HT1080 (cell line): ENCODE data around the gene EMC9. TPM values are rescaled to one million over a fixed set of nuclear protein-coding genes. Genes with fewer than 3 reads are reported as not detected.

Source experiments
- DNase-seq: peaks from one replicate; pipeline ENCODE4 v3.0.0-alpha.2; 2015; ENCODE audit warnings: low read depth
- total RNA-seq: library from RNA; depleted of rRNA; stranded (reverse); fragments of >200 nt; shearing (Covaris generic); gene quantifications from 2 replicates; pipeline ENCODE4 v1.2.3, GENCODE V29; 2014

Gene EMC9
- total RNA-seq, 1 experiment from 2014 or later = 30.2 TPM

DNA sequence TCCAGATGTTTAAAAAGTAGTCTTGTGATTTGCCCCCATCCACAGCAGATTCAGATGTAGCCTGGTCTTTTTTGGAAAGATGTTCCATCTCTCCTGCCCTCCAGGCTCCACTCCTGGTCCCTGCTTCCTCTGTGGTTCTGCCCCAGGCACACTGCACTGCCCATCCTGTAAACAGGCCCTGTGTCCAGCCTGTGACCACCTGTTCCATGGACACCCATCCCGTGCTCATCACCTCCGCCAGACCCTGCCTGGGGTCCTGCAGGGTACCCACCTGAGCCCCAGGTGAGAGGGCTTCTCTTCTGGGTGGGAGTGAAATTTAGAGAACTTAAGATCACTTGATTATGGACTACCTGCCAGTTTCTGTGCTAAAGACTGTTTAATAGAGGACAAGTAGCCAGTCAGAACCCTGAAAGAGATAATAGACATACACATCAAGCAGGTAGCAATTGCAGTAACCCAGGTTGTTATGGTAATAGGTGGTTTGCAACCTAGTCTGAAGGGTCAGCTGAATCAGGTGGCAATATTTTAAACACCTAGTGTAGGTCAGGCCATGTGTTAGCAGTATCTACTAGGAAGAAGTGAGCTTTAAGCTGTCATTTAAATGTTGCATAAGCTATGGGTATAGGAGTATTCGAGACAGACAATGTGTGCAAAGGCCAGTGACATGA is 8.0 kb upstream of the EMC9 start:
- DNase-seq = no peak

DNA sequence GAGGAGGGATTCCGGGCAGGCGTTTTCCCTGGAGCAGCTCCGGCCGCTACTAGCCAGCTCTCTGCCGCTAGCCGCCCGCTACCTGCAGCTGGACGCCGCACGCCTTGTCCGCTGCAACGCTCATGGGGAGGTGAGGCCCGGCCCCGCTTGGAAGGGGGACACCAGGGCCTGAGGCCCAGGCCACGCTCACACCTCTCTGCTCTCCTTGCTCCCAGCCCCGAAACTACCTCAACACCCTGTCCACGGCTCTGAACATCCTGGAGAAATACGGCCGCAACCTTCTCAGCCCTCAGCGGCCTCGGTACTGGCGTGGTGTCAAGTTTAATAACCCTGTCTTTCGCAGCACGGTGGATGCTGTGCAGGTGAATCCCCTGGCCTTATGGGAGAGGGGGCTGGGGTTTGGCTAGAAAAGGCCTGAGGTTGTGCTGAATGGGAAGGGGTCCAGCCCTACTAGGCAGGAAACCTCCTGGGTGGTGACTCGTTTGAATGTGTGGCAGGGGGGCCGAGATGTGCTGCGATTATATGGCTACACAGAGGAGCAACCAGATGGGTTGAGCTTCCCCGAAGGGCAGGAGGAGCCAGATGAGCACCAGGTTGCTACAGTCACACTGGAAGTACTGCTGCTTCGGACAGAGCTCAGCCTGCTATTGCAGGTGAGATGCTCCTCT is 6.5 kb upstream of the EMC9 start:
- no peak for DNase-seq

DNA sequence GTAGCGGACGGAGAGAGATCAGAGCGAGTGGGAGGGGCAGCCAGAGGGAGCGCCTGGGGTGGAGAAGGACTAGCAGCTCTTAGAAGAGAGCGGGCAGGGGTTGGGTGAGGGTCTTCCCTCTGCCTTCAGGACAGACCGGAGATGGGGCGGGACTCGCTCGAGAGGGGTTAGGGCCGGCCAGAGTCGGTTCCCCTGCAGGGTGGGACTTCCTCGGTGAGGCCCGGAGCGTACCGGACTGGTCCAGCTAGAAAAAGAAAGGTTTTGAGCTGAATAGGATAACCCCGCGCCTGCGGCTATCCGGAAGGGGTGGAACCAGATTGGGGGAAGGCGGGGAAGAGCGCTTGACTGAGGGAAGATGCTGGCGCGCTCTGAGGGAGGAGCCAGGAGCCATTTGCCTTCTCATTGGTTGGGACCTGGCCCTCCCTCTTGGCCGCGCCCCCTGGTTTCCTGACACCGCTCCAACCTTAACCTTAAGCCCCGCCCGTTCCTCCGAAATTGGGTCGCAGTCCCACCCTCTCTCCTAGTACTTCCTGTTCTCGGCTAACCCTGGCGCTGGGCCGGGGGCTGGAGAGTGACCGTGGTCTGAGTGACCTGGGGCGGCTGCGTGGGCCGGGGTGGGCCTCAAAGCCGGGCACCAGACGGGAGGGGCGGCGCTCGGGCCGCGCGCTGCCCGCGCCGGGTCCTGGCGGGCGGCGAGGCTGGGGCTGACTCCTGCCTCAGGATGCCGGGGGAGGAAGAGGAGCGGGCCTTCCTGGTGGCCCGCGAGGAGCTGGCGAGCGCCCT is 5.8 kb upstream of the EMC9 start, which contains the start of gene RNF31:
RNF31 (plus strand) TSS at position 521 of the 783 bp plus-strand sequence; CDS start at position 722, 201 bp downstream.
- DNase-seq = peak; percentile 98

DNA sequence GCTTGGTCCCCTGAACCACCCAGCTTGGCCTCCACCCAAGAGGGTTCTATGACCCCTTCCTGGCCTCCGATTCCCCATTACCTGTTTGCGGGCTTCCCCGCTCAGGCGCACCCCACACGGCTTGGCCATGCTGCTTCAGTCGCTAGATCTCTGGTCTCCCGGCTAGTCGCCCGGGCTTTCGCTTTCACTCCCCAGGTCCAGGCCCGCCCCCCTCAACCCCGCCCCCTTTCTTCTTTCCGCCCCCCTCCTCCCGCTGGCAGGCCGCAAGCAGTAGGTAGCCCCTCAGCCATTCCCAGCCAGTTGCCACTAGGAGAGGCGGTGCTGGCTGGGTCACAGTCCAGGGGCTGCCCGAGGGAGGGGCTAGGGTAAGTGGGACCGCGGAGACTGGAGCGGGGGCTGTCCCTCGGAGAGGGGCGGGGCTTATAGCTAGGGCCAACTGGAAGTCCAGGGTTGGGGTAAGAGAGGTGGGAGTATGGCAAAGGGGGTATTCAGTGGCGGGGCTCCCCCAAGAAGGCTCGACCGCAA is 5.1 kb upstream of the EMC9 start, which contains the start of gene PSME2:
PSME2 (minus strand) TSS at position 158 of the 525 bp plus-strand sequence; CDS start at position 129, 29 bp downstream.
- DNase-seq = peak; percentile 96

DNA sequence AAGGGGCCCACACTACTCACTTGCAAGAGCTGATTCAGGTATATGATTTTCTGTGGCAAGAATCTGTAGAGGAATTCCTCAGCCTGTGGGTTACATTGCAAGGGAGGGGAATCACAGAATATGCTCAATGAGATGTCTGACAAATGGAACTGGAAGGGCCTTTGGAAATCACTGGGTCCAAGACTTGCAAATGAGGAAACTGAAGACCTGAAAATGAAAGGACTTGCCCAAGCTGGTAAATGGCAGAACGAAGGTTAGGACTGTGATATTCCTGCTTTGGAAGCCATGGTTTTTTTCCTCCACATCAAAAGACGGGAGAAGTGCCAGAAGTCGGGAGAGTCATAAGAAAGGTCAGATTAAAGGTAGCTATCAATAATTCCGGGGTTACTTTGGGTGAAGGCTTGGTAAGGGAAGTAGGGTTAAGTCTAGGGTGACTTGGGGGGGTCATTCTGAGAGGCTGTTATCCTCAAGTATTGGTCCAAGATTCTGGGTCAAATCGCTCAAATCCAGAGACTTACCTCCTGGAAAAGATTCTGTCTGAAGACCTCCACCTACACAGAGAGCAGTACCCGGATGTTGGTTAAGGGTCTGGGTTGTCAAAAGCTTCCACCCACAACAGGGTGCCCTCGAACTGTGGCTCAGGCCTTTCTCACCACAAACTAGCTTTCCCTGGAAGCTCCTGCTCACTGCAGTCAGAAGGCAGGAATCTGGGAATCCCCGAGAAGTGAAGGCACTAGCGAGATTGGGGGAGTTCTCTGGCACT is 4.5 kb upstream of the EMC9 start:
- peak; percentile 53 for DNase-seq

DNA sequence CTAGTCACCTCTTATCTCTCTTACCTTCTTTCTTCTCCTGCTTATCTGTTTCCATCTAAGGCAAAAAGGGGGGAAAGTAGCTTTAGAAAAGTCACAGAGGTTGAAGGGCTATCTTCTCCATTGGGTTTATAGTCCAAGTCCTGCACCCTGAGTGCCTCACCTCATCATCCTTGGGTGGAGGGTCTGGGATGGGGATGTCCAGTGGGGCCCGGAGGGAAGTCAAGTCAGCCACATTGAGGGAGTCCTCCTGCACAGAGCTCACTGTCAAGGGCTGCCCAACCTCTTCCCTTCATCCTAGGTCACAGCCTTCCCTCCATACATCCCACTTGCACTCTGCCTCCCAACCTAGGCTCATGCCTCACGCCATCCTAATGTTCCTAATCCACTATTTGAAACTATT is 3.8 kb upstream of the EMC9 start:
- DNase-seq = no peak

DNA sequence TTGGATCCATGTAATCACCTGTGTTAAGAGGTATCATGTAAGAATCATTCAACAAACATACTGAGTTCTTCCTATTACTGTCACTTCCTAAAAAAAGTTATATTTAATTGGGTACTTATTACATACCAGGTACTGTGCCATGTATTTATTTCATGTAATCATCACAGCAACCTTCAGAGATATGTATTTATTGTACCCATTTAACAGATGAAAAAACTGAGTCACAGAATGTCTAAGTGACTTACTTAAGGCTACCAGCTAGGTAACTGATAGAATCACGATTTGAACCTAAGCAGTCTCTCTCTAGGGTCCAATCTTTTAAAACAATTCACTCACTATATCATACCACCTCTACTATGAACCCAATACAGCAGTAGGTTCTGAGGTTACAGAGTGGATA is 3.1 kb upstream of the EMC9 start:
- DNase-seq = no peak

DNA sequence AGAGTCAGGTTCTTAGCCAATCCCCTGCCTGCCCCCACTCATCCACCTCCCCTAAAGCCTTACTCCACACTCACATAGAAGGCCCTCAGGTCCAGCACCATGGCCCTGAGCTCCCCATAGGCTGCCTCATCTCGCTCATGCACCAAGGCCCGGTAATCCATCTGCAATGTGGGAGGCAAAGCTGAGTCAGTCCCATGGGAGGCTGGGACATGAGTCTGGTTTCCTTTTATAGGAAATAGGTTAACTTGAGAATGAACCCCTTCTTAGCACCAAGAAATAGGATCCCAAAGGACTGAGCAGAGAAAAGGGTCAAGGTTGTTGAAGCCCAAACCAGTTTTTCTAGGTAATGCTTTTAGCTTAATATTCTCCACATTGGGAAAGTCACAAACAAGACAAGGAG is 2.1 kb upstream of the EMC9 start:
- no peak for DNase-seq

DNA sequence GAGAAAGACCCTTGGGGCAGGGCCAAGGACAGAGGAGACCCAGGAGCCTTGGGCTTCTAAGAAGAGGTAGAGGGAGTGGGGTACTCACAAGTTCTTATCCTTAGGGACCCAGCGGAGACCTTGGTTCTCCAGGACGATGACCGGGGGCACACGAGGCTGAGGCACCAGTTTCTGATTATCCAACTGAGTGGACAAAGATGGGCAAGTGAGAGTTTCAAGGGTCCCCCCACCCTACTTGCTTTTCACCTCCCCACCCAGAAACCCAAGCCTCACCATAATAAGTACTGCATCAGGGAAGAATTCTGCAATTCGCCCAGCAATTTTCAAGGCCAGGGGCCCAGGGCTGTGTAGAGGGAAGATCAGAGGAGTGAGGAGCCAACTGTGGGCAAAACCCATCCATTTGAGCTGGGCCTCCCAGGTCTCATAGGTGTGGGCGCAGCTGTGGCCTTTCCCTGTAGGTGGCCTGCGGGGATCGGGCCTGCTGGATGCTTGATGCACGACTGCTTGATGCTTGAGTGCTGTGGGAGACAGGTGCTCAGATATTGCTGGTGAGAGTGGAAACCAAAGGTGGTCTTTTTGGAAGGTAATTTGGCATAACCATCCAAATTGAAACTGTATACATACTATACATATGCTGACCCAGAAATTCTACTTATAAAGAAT is 2.0 kb downstream of the EMC9 start:
- no peak for DNase-seq

DNA sequence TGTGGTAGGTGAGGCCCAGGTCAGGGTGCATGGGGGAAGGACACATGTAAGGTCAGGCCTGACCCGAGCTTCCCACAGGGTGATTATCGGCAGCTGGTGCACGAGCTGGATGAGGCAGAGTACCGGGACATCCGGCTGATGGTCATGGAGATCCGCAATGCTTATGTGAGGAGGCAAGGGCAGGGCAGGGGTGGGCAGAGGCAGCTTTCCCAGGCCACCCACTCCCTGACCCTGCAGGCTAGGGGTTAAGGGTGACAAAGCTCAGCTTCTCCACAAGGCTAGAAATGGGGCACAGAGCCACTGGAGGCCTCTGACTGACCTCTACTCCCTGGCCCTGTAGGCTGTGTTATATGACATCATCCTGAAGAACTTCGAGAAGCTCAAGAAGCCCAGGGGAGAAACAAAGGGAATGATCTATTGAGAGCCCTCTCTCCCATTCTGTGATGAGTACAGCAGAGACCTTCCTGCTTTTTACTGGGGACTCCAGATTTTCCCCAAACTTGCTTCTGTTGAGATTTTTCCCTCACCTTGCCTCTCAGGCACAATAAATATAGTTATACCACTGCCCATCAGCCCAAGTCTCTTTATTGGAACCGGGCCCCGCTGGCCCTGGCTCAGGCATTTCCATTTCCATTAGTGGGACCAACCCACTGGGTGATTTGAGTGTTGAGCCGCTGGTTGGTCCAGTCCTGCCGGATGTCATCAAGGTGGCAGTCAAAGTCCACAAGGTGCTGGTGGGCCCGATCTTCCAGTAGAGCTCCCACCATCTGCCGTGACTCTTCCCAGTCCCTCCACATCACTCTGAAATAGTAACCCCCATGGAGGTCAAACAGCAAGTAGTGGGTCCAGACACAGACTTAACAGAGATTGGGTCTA is 2.8 kb downstream of the EMC9 start:
- DNase-seq = no peak

DNA sequence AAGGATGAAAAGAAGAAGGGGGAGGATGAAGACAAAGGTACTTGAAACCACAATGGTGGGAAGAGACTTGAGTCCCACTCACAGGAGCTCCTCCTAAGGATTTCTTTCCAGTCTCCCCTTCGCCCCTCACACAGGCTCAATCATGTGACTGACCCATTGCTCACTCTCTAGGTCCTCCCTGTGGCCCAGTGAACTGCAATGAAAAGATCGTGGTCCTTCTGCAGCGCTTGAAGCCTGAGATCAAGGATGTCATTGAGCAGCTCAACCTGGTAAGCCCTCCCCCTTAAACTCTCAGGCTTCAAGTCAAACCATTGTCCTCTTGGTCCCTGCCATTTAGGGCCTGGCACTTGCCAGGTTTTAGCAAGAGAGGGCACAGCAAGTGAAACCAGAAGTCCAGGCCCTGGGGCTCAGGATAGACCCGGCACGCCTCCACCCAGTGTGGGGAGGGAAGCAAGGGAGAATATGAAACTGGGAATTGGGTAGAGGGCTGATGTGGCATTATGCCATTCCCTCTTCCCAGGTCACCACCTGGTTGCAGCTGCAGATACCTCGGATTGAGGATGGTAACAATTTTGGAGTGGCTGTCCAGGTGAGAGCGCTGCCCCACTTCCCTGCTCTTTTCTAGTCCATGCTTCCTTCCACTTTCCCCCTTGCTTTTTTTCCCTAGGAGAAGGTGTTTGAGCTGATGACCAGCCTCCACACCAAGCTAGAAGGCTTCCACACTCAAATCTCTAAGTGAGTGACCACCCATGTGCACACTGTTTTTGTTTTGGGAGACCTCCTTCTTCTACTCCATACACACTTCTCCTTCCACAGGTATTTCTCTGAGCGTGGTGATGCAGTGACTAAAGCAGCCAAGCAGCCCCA is 3.6 kb downstream of the EMC9 start:
- DNase-seq = no peak

DNA sequence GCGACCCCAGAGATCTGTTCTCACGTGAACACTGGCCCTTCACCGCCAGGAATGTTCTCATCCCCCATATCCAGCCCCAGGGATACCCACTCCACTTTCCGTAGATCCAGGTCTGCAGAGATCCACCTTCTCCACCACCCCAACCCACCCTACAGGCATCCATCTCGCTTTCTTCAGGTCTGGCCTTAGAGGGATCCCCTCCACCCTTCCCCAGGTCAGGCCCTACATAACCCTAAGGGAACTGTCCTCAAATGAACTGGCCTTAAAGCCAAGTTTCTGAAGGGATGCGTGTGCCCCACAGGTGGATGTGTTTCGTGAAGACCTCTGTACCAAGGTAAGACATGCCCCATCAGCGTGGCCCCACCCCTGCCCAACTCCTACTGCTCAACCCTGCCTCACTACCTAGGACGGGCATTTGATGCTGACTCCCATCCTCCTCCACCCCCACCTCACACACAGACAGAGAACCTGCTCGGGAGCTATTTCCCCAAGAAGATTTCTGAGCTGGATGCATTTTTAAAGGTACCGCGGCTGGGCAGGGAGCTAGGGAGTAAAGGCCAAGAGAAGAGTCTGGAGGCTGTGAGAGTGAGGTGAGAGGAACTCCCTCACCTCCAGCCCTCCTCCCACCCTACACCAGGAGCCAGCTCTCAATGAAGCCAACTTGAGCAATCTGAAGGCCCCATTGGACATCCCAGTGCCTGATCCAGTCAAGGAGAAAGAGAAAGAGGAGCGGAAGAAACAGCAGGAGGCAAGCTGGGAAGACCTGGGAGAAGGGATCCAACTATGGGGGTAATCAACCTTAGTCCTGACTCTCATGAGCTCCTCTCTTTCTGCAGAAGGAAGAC is 4.5 kb downstream of the EMC9 start:
- DNase-seq = no peak

DNA sequence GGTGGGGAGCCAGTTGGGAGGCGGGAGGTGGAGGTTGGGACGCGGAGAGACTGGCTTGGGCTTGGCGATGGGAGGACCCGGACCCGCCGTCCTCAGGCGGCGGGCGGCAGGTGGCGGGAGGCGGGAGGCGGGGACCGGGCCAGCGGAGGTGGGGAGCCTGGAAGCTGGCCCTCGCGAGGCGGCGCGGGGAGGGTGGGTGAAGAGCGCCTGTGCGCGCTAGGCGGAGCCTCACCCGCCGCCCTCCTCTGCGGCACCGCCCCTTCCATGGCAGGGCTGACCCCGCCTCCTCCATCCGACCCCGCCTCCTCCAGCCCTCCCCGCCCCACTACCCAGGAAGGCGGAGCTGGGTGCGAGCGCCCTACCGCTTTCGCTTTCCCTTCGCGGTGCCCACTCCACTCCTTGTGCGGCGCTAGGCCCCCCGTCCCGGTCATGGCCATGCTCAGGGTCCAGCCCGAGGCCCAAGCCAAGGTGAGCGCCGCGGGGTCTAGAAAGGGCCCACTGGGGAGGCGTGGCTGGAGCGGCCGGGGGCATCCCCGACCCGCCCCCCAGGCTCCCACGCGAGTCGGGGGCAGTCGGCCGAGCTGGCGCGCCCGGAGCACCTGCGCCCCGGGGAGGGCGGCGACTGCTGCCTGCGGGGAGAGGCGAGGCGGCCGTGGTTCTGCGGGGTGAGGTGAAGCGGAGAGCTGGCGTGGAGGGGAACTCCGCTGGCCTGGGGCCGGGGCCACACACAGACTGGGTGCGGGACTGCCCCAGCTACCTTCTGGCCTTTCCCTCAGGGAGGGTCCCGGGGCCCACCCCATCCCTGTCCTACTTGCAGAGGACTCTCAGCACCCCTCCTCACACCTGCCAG is 5.3 kb downstream of the EMC9 start, which contains the start of gene PSME1:
PSME1 (plus strand) TSS at position 361 of the 850 bp plus-strand sequence; CDS start at position 430, 69 bp downstream.
- DNase-seq = peak; percentile 77

DNA sequence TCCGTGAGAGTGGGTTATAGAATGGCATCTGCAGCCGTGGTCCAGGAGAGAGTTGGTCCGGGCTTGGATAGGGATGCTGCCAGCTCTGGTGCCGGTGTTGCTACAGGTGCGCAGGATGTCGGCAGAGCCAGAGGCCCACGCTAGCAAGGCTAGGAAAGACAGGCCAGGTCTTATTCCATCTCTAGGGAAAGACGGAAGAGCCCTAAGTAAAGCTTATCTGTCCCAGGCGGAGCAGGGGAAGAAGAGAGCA is 5.9 kb downstream of the EMC9 start:
- no peak for DNase-seq

DNA sequence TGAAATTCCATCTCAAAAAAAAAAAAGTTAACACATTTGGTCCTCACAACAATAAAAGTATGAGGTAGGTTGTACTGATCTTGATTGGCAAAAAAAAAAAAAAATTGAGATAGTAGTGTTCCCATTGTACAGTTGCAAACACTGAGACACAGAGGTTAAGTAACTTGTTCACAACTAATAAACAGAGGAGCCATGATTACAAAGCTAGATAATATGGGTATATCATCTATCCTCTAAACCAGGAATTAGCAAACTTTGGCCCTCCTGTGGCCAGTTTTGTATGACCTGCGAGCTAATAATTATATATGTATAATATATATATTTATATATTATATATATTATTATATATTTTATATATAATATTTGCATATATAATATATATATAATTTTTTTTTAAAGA is 7.7 kb downstream of the EMC9 start:
- no peak for DNase-seq

DNA sequence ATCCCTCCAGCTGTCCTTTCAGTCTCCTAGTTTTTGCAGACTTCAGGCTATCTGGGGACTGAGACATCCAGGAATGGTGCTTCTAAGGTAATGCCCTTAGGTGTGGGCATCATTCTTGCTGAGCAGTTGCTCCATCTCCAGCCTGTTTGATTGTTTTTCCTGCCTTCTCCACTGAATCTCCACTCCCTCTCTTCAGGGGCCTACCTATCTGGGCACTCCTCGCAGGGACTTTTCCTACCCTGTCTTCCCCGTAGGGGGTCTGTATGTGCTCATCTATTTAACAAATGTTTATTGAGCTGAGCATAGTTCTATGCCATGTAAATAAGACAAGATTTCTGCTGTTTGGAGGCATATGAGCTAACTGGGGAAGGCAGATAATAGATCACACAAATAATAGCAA is 8.4 kb downstream of the EMC9 start:
- no peak for DNase-seq
